Inflammatory macrophage (primary cell): ENCODE results near the gene DCTD.
"Not testable (repeated sequence)": the region's sequence is repeated elsewhere in the genome, so short reads cannot be mapped to it uniquely, and the experiment has no call there.

Source experiments
- DNase-seq, 2 donors: peaks; one replicate each; pipeline ENCODE4 v3.0.0-alpha.2; 2020 to 2022

The DCTD gene

GRCh38 chr4:182920676-182921075 lies 3.5 kb upstream of the DCTD start:
- DNase-seq, result no peak

GRCh38 chr4:182918791-182919302 lies 1.7 kb upstream of the DCTD start:
- DNase-seq, result peak; percentile 19 to 21

- DNase-seq, result no peak
Observed at GRCh38 chr4:182918044-182918607, 940 bp upstream of the DCTD start.

GRCh38 chr4:182916483-182917181 lies 554 bp downstream of the DCTD start:
- peak; percentile 54 to 80 for DNase-seq

GRCh38 chr4:182914357-182914756 lies 2.8 kb downstream of the DCTD start:
- DNase-seq, result no peak

GRCh38 chr4:182913621-182914020 lies 3.6 kb downstream of the DCTD start:
- DNase-seq, result no peak

- no peak for DNase-seq
Observed at GRCh38 chr4:182913036-182913435, 4.2 kb downstream of the DCTD start.

- DNase-seq, result no peak
Observed at GRCh38 chr4:182908124-182908523, 9.1 kb downstream of the DCTD start.

GRCh38 chr4:182907396-182907795 lies 9.8 kb downstream of the DCTD start:
- no peak for DNase-seq

GRCh38 chr4:182906786-182907185 lies 10.4 kb downstream of the DCTD start:
- DNase-seq, result no peak

GRCh38 chr4:182905038-182905437 lies 12.1 kb downstream of the DCTD start:
- no peak for DNase-seq

GRCh38 chr4:182904211-182904761 lies 12.9 kb downstream of the DCTD start:
- DNase-seq, result no peak

- no peak for DNase-seq
Observed at GRCh38 chr4:182903013-182903412, 14.2 kb downstream of the DCTD start.

- no peak for DNase-seq
Observed at GRCh38 chr4:182901337-182901736, 15.8 kb downstream of the DCTD start.

GRCh38 chr4:182900021-182900420 lies 17.2 kb downstream of the DCTD start:
- not testable (repeated sequence) for DNase-seq

- DNase-seq, result no peak
Observed at GRCh38 chr4:182898479-182898799, 18.7 kb downstream of the DCTD start.

- DNase-seq, result no peak
Observed at GRCh38 chr4:182897601-182898478, 19.3 kb downstream of the DCTD start.

- no peak for DNase-seq
Observed at GRCh38 chr4:182896421-182896820, 20.8 kb downstream of the DCTD start.

GRCh38 chr4:182895791-182896292 lies 21.3 kb downstream of the DCTD start:
- no peak for DNase-seq

GRCh38 chr4:182894681-182895275 lies 22.4 kb downstream of the DCTD start:
- no peak for DNase-seq

- no peak for DNase-seq
Observed at GRCh38 chr4:182893474-182894080, 23.6 kb downstream of the DCTD start.

GRCh38 chr4:182893047-182893446 lies 24.1 kb downstream of the DCTD start:
- no peak for DNase-seq
